ENCODE data around the gene FTSJ1.
A peak's percentile ranks its signal among the peaks of the same experiment; 100 is the strongest.

FTSJ1 gene

DNA sequence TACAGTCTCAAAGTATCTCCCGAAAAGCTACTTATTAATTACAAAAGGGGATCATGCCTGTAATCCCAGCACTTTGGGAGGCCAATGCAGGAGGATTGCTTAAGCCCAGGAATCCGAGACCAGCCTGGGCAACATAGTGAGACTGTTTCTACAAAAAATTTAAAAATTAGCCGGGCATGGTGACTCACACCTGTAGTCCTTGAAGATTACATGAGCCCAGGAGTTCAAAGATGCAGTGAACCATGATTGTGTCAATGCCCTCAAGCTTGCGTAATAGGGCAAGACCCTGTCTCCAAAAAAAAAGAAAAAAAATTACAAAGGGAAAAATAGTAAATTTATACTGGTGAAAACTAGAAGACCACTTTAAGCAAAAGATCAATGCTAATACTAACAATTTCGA is 29.5 kb downstream of the FTSJ1 start:
- no peak overlapping the region for H3K4me3 ChIP-seq (ENCODE audit: low read length)
- H3K23ac ChIP-seq (ENCODE audit: low read length), result no peak overlapping the region
- no peak overlapping the region for H2BK120ac ChIP-seq (ENCODE audit: low read depth, low read length)
- H3K36me3 ChIP-seq (ENCODE audit: control insufficient read depth, insufficient read depth, low read length), result no peaks in the 10 kb centered on the region
- no peak overlapping the region for H3K56ac ChIP-seq (ENCODE audit: low read length)
- no peak overlapping the region for H2BK15ac ChIP-seq (replicated peaks; ENCODE audit: low read depth)
- H3K27me3 ChIP-seq (ENCODE audit: insufficient read depth, low read length, poor library complexity), result no peaks in the 10 kb centered on the region
- no peak overlapping the region for H3K4me2 ChIP-seq (ENCODE audit: low read length)
- no peak overlapping the region for H2BK5ac ChIP-seq (ENCODE audit: low read length)
- H3K9ac ChIP-seq (ENCODE audit: low read length), result no peak overlapping the region
- no peak overlapping the region for H4K8ac ChIP-seq (ENCODE audit: low read depth, low read length)
- H3K4ac ChIP-seq (ENCODE audit: low read depth, low read length), result no peak overlapping the region
- H3K18ac ChIP-seq (ENCODE audit: low read length), result no peak overlapping the region
- no peaks in the 10 kb centered on the region for H3K79me2 ChIP-seq (ENCODE audit: control insufficient read depth, insufficient read depth, low read length)
- H4K5ac ChIP-seq (ENCODE audit: low read length), result no peak overlapping the region
- no peaks in the 10 kb centered on the region for H3K79me1 ChIP-seq (ENCODE audit: low read length)
- H3K27ac ChIP-seq (ENCODE audit: low read depth, low read length), result no peak overlapping the region
- H2AK5ac ChIP-seq (ENCODE audit: low read length), result no peak overlapping the region
- DNase-seq, result no peak
- no CpG with 5 or more reads among the region's 5 CpGs for WGBS (ENCODE audit: extremely low coverage, insufficient coverage, low lambda C conversion rate)
- H3K4me1 ChIP-seq (ENCODE audit: control insufficient read depth, low read depth, low read length), result no peaks in the 10 kb centered on the region

DNA sequence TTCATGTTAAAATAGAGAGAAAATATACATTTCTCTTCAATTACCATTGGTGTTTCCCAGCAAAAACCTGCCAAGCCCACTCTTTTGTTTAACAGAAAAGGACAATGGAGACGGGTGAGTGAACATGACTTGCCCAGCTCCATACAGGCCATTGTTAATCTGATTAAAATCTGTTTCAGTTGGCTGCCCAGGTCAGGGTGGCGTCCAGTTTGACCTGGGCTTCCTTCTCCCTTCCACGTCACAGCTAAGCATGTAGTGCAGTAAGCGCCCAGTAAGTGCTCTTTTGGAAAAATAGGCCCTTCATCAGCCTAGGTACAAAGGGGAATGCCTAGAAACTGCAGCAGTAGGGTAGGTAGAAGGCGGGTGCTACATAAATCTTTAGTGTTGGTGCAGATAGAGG is 31.2 kb downstream of the FTSJ1 start:
- Histone ChIP-seq H3K27me3 (ENCODE audit: insufficient read depth, low read length, poor library complexity) (no peaks in the 10 kb centered on the region), H3K4me2 (ENCODE audit: low read length) (no peak overlapping the region), H4K5ac (ENCODE audit: low read length) (no peak overlapping the region), H3K36me3 (ENCODE audit: control insufficient read depth, insufficient read depth, low read length) (no peaks in the 10 kb centered on the region), H2AK5ac (ENCODE audit: low read length) (no peak overlapping the region), H3K18ac (ENCODE audit: low read length) (no peak overlapping the region), H3K9ac (ENCODE audit: low read length) (no peak overlapping the region), H2BK15ac (replicated peaks; ENCODE audit: low read depth) (no peak overlapping the region), H3K4ac (ENCODE audit: low read depth, low read length) (no peak overlapping the region), H3K56ac (ENCODE audit: low read length) (peak overlapping the region; percentile 15), H2BK120ac (ENCODE audit: low read depth, low read length) (no peak overlapping the region), H3K23ac (ENCODE audit: low read length) (no peak overlapping the region), H2BK5ac (ENCODE audit: low read length) (no peak overlapping the region), H3K79me1 (ENCODE audit: low read length) (no peaks in the 10 kb centered on the region), H3K27ac (ENCODE audit: low read depth, low read length) (no peak overlapping the region), H4K8ac (ENCODE audit: low read depth, low read length) (no peak overlapping the region), H3K79me2 (ENCODE audit: control insufficient read depth, insufficient read depth, low read length) (no peaks in the 10 kb centered on the region), H3K4me1 (ENCODE audit: control insufficient read depth, low read depth, low read length) (no peaks in the 10 kb centered on the region), H3K4me3 (ENCODE audit: low read length) (no peak overlapping the region)
- WGBS (ENCODE audit: extremely low coverage, insufficient coverage, low lambda C conversion rate), result no CpG with 5 or more reads among the region's 5 CpGs
- DNase-seq, result no peak

DNA sequence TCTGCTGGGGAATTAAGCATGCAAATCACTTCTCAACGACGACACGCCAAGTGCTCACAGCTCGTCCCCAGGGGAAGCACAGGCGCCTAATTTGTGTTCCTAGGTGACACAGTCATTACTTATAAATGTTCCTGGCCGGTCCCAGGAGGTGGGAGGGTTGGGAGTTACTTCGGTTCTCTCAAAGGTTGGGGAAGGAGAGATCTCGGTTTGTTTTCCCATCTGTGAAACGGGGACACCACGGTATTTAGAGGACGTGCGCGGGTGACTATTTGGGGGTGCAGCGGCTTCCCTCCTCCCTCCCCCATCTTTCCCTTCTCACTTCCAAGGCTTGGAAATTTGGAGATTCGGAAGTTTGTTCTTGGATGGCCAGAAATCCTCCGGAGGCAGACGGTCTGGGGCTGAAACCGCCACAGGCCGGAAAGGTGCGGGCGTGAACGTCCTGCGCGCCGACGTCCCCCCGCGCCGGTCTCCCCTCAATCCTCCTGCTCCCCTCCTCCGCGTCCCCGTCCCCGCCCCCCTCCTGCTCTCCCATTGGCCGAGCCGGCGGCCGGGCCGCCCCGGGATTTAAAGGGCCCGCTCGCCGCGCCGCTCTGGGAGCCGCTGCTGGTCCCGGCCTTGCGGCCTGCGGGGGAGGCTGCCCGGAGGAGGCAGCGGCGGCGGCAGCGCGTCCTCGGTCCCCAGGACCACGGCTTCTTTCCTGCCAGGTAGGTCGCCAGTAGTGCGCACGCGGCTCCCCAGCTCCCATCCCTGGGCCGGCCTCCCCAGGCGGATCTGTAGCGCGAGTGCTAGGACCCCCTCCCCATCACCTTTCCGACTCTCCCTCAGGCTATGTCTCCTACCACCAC is 32.6 kb downstream of the FTSJ1 start, which contains the start of gene PORCN:
Gene PORCN (plus strand): TSS at position 593 of the 845 bp plus-strand sequence. CDS start 829 bp downstream, outside the sequence.
- WGBS (ENCODE audit: extremely low coverage, insufficient coverage, low lambda C conversion rate), result no CpG with 5 or more reads among the region's 65 CpGs
- Histone ChIP-seq H2BK120ac (ENCODE audit: low read depth, low read length) (no peak within 1 kb of the TSS), H3K27me3 (ENCODE audit: insufficient read depth, low read length, poor library complexity) (no peaks in the 10 kb centered on the region), H3K4me2 (ENCODE audit: low read length) (peak within 1 kb of the TSS; percentile 36), H3K23ac (ENCODE audit: low read length) (no peak within 1 kb of the TSS), H3K79me2 (ENCODE audit: control insufficient read depth, insufficient read depth, low read length) (no peaks in the 10 kb centered on the region), H3K27ac (ENCODE audit: low read depth, low read length) (no peak within 1 kb of the TSS), H3K56ac (ENCODE audit: low read length) (peak within 1 kb of the TSS; percentile 83), H3K4me1 (ENCODE audit: control insufficient read depth, low read depth, low read length) (no peaks in the 10 kb centered on the region), H3K4ac (ENCODE audit: low read depth, low read length) (no peak within 1 kb of the TSS), H4K5ac (ENCODE audit: low read length) (no peak within 1 kb of the TSS), H3K79me1 (ENCODE audit: low read length) (no peaks in the 10 kb centered on the region), H2BK15ac (replicated peaks; ENCODE audit: low read depth) (no peak within 1 kb of the TSS), H4K8ac (ENCODE audit: low read depth, low read length) (peak within 1 kb of the TSS; percentile 31), H2BK5ac (ENCODE audit: low read length) (no peak within 1 kb of the TSS), H2AK5ac (ENCODE audit: low read length) (no peak within 1 kb of the TSS), H3K18ac (ENCODE audit: low read length) (peak within 1 kb of the TSS; percentile 69), H3K4me3 (ENCODE audit: low read length) (peak within 1 kb of the TSS; percentile 65), H3K36me3 (ENCODE audit: control insufficient read depth, insufficient read depth, low read length) (no peaks in the 10 kb centered on the region), H3K9ac (ENCODE audit: low read length) (peak within 1 kb of the TSS; percentile 78)
- peak; percentile 65 for DNase-seq

DNA sequence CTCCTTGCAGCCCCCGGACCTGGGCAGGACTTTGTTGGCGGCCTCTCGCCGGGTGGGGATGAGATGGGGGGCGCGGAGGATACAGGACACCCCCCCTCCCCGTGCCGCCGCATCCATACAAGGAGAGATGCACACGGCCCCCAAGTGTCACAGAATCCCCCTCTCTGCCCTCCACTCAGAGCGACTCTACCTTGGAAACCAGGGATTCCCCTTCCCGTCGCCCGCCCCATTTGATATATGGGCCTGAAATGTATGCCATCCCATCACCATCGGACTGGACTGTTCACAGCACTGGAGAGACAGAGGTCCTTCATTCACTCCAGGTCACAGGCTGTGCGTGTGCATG is 33.2 kb downstream of the FTSJ1 start:
- Histone ChIP-seq H3K9ac (ENCODE audit: low read length) (peak overlapping the region; percentile 77), H4K8ac (ENCODE audit: low read depth, low read length) (no peak overlapping the region), H3K27ac (ENCODE audit: low read depth, low read length) (no peak overlapping the region), H3K4me1 (ENCODE audit: control insufficient read depth, low read depth, low read length) (no peaks in the 10 kb centered on the region), H3K56ac (ENCODE audit: low read length) (peak overlapping the region; percentile 79), H2BK15ac (replicated peaks; ENCODE audit: low read depth) (no peak overlapping the region), H3K4me3 (ENCODE audit: low read length) (peak overlapping the region; percentile 58), H3K23ac (ENCODE audit: low read length) (no peak overlapping the region), H3K27me3 (ENCODE audit: insufficient read depth, low read length, poor library complexity) (no peaks in the 10 kb centered on the region), H3K4me2 (ENCODE audit: low read length) (peak overlapping the region; percentile 32), H4K5ac (ENCODE audit: low read length) (no peak overlapping the region), H3K18ac (ENCODE audit: low read length) (peak overlapping the region; percentile 57), H2BK120ac (ENCODE audit: low read depth, low read length) (no peak overlapping the region), H2AK5ac (ENCODE audit: low read length) (no peak overlapping the region), H3K79me1 (ENCODE audit: low read length) (no peaks in the 10 kb centered on the region), H3K79me2 (ENCODE audit: control insufficient read depth, insufficient read depth, low read length) (no peaks in the 10 kb centered on the region), H3K4ac (ENCODE audit: low read depth, low read length) (no peak overlapping the region), H3K36me3 (ENCODE audit: control insufficient read depth, insufficient read depth, low read length) (no peaks in the 10 kb centered on the region), H2BK5ac (ENCODE audit: low read length) (no peak overlapping the region)
- no CpG with 5 or more reads among the region's 16 CpGs for WGBS (ENCODE audit: extremely low coverage, insufficient coverage, low lambda C conversion rate)
- no peak for DNase-seq

DNA sequence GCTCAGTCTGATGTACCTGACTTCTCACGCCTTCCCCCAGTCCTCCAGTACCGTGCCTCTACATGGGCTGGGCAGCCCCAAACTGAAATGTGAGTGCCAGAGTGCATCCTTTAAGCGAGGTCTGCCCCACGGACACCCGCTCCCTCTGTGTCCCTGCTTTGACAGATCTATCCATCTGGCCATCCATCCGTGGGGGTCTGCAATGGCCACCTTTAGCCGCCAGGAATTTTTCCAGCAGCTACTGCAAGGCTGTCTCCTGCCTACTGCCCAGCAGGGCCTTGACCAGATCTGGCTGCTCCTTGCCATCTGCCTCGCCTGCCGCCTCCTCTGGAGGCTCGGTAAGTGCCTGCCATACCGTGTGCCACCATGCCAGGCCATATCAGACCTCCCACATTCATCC is 33.6 kb downstream of the FTSJ1 start:
- WGBS (ENCODE audit: extremely low coverage, insufficient coverage, low lambda C conversion rate), result no CpG with 5 or more reads among the region's 11 CpGs
- Histone ChIP-seq H4K5ac (ENCODE audit: low read length) (no peak overlapping the region), H3K4me3 (ENCODE audit: low read length) (no peak overlapping the region), H3K9ac (ENCODE audit: low read length) (peak overlapping the region; percentile 77), H3K36me3 (ENCODE audit: control insufficient read depth, insufficient read depth, low read length) (no peaks in the 10 kb centered on the region), H2BK5ac (ENCODE audit: low read length) (no peak overlapping the region), H3K4me1 (ENCODE audit: control insufficient read depth, low read depth, low read length) (no peaks in the 10 kb centered on the region), H3K79me1 (ENCODE audit: low read length) (no peaks in the 10 kb centered on the region), H3K79me2 (ENCODE audit: control insufficient read depth, insufficient read depth, low read length) (no peaks in the 10 kb centered on the region), H2AK5ac (ENCODE audit: low read length) (no peak overlapping the region), H3K4ac (ENCODE audit: low read depth, low read length) (no peak overlapping the region), H4K8ac (ENCODE audit: low read depth, low read length) (no peak overlapping the region), H3K23ac (ENCODE audit: low read length) (no peak overlapping the region), H2BK120ac (ENCODE audit: low read depth, low read length) (no peak overlapping the region), H3K27me3 (ENCODE audit: insufficient read depth, low read length, poor library complexity) (no peaks in the 10 kb centered on the region), H2BK15ac (replicated peaks; ENCODE audit: low read depth) (no peak overlapping the region), H3K4me2 (ENCODE audit: low read length) (peak overlapping the region; percentile 32), H3K56ac (ENCODE audit: low read length) (peak overlapping the region; percentile 79), H3K27ac (ENCODE audit: low read depth, low read length) (no peak overlapping the region), H3K18ac (ENCODE audit: low read length) (no peak overlapping the region)
- DNase-seq, result no peak

DNA sequence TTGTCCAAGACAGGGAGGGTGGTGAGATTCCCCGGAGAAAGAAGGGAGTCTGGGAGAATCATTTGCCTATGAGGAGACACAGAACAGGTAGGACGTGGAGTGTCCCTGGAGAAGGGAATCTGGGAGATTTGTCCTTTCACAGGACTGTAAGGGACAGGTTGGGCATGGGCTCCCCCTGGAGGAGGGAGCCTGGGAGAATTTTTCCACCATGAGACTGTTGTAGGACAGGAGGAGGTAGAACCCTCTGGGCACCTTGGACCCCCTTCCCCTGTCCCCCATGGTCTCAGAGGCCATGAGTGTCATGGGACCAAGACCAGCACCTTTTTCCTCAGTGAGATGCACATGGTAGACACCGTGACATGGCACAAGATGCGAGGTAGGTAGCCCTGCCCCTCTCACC is 35.6 kb downstream of the FTSJ1 start:
- H3K56ac ChIP-seq (ENCODE audit: low read length), result no peak overlapping the region
- no peak overlapping the region for H2BK120ac ChIP-seq (ENCODE audit: low read depth, low read length)
- no peak overlapping the region for H2AK5ac ChIP-seq (ENCODE audit: low read length)
- peak; percentile 41 for DNase-seq
- no peak overlapping the region for H3K23ac ChIP-seq (ENCODE audit: low read length)
- H3K79me1 ChIP-seq (ENCODE audit: low read length), result no peaks in the 10 kb centered on the region
- no peak overlapping the region for H3K4me2 ChIP-seq (ENCODE audit: low read length)
- H3K27me3 ChIP-seq (ENCODE audit: insufficient read depth, low read length, poor library complexity), result no peaks in the 10 kb centered on the region
- no CpG with 5 or more reads among the region's 4 CpGs for WGBS (ENCODE audit: extremely low coverage, insufficient coverage, low lambda C conversion rate)
- no peaks in the 10 kb centered on the region for H3K4me1 ChIP-seq (ENCODE audit: control insufficient read depth, low read depth, low read length)
- H2BK15ac ChIP-seq (replicated peaks; ENCODE audit: low read depth), result no peak overlapping the region
- no peak overlapping the region for H3K9ac ChIP-seq (ENCODE audit: low read length)
- no peak overlapping the region for H3K27ac ChIP-seq (ENCODE audit: low read depth, low read length)
- no peaks in the 10 kb centered on the region for H3K36me3 ChIP-seq (ENCODE audit: control insufficient read depth, insufficient read depth, low read length)
- H4K5ac ChIP-seq (ENCODE audit: low read length), result no peak overlapping the region
- H3K4me3 ChIP-seq (ENCODE audit: low read length), result no peak overlapping the region
- H4K8ac ChIP-seq (ENCODE audit: low read depth, low read length), result no peak overlapping the region
- H3K18ac ChIP-seq (ENCODE audit: low read length), result no peak overlapping the region
- no peak overlapping the region for H2BK5ac ChIP-seq (ENCODE audit: low read length)
- H3K79me2 ChIP-seq (ENCODE audit: control insufficient read depth, insufficient read depth, low read length), result no peaks in the 10 kb centered on the region
- no peak overlapping the region for H3K4ac ChIP-seq (ENCODE audit: low read depth, low read length)

Measured in mesendoderm (in vitro differentiated cells).